ENCODE measurements around the gene PPP2R2B. TPM values are rescaled to one million over a fixed set of nuclear protein-coding genes. Genes with fewer than 3 reads are reported as not detected.

Gene PPP2R2B
- total RNA-seq, 1 experiment from 2014 or later: not detected

DNA sequence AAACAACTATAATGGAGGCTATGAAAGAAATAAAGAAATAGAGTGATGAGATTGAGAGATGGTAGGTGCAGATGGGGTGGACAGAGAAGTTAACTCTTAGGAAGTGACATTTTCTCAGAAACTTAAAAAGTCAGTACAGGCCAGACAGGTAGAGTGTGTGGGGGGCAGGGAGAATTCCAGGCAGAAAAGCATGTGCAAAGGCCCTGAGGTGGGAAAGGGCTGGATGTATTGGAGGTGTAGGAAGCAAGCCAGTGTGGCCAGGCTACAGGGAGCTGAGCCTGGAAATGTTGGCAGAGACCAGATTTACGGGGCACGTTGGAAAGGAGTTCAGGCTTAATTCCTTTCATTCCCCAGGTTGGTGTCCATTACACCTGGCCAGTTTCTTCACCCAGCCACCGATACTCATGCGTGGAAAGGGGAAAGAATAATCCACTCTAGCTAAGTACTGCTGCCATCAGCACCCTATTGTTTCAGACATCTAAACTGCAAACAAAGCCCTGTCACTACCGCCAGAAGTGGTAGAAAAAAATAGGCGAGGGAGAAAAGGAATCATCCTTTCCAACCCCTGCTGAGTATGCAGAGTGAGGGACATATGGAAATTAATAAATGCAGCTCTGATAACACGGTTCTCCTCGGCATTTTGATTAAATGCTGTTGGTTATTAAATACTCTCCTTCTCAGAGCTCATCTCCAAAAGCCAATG is 245.8 kb downstream of the PPP2R2B start:
- H3K79me2 ChIP-seq (ENCODE audit: low read length): no peaks in the 10 kb centered on the region
- no peaks in the 10 kb centered on the region for H3K9me3 ChIP-seq (ENCODE audit: low read length)
- H3K36me3 ChIP-seq (ENCODE audit: low read depth, low read length): no peaks in the 10 kb centered on the region
- POLR2A ChIA-PET (ENCODE audit: unreplicated experiment): no interaction called here
- H3K9ac ChIP-seq (ENCODE audit: low read length): no peak overlapping the region
- H3K4me2 ChIP-seq (ENCODE audit: low read length): no peak overlapping the region
- no peaks in the 10 kb centered on the region for H4K20me1 ChIP-seq (ENCODE audit: low read length)
- H3K9me2 ChIP-seq (replicated peaks; ENCODE audit: low read length): no peaks in the 10 kb centered on the region
- DNase-seq (no peak), ATAC-seq (no peak)
- H2AFZ ChIP-seq (ENCODE audit: low read length): no peak overlapping the region
- no TSS peak for BruUV-seq (replicated peaks)
- intact Hi-C loops (cut with micrococcal nuclease): no loop called here
- no peak overlapping the region for H3K4me3 ChIP-seq (ENCODE audit: low read length)
- no peaks in the 10 kb centered on the region for H3F3A ChIP-seq (ENCODE audit: low read length, unreplicated experiment)
- H3K4me1 ChIP-seq (ENCODE audit: insufficient read depth, low read length): no peaks in the 10 kb centered on the region
- TF ChIP-seq EZH2phosphoT487 (IDR thresholded peaks at IDR 0.05; ENCODE audit: borderline replicate concordance, low read length): no peak
- no peak for TF ChIP-seq EZH2 (IDR thresholded peaks at IDR 0.05; ENCODE audit: low read length, unreplicated experiment)
- TF ChIP-seq, protein P1, sequence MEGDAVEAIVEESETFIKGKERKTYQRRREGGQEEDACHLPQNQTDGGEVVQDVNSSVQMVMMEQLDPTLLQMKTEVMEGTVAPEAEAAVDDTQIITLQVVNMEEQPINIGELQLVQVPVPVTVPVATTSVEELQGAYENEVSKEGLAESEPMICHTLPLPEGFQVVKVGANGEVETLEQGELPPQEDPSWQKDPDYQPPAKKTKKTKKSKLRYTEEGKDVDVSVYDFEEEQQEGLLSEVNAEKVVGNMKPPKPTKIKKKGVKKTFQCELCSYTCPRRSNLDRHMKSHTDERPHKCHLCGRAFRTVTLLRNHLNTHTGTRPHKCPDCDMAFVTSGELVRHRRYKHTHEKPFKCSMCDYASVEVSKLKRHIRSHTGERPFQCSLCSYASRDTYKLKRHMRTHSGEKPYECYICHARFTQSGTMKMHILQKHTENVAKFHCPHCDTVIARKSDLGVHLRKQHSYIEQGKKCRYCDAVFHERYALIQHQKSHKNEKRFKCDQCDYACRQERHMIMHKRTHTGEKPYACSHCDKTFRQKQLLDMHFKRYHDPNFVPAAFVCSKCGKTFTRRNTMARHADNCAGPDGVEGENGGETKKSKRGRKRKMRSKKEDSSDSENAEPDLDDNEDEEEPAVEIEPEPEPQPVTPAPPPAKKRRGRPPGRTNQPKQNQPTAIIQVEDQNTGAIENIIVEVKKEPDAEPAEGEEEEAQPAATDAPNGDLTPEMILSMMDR (conservative IDR thresholded peaks at IDR 0.05; ENCODE audit: low read depth, low read length): no peak
- H3K27ac ChIP-seq (ENCODE audit: low read length): no peak overlapping the region
- CTCF ChIA-PET: no interaction called here
- H3K27me3 ChIP-seq (ENCODE audit: low read length): peaks cover 84% of the 10 kb centered on the region

- ATAC-seq: no peak
- no TSS peak for BruUV-seq (replicated peaks)
Observed at GRCh38 chr5:146630472-146630871, 248.1 kb downstream of the PPP2R2B start.

DNA sequence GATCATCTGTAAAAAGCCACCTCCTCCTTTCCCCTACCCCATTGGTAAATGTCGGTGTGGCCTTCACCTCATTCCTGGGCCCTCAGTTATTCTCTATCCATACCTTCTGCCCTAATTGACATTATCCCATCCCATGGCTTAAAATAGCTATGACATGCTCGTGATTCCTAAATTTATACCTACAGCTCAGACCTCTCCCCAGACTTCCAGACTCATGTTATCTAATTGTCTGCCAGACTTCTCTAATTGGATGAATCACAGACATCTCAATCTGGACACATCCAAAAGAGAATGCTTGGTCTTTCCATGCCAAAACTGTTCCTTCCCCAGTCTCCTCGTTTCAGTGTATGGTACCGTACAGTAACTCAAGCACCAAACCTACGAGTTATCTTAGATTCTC is 249.6 kb downstream of the PPP2R2B start:
- no peak overlapping the region for H3K4me2 ChIP-seq (ENCODE audit: low read length)
- intact Hi-C loops (cut with micrococcal nuclease): no loop called here
- no TSS peak for BruUV-seq (replicated peaks)
- no peaks in the 10 kb centered on the region for H3K9me2 ChIP-seq (replicated peaks; ENCODE audit: low read length)
- DNase-seq (no peak), ATAC-seq (no peak)
- H3K9me3 ChIP-seq (ENCODE audit: low read length): no peaks in the 10 kb centered on the region
- ChIA-PET POLR2A (ENCODE audit: unreplicated experiment) (interaction anchor here (0.7 kb wide), 1 partner anchor 23 kb away, joined by 3 read pairs; no protein-coding TSS in a partner anchor), CTCF (no interaction called here)
- H3K9ac ChIP-seq (ENCODE audit: low read length): no peak overlapping the region
- H3K36me3 ChIP-seq (ENCODE audit: low read depth, low read length): no peaks in the 10 kb centered on the region
- no peak overlapping the region for H2AFZ ChIP-seq (ENCODE audit: low read length)
- no peaks in the 10 kb centered on the region for H3K79me2 ChIP-seq (ENCODE audit: low read length)
- H4K20me1 ChIP-seq (ENCODE audit: low read length): no peaks in the 10 kb centered on the region
- H3F3A ChIP-seq (ENCODE audit: low read length, unreplicated experiment): no peaks in the 10 kb centered on the region
- no peak overlapping the region for H3K27ac ChIP-seq (ENCODE audit: low read length)
- no peak overlapping the region for H3K4me3 ChIP-seq (ENCODE audit: low read length)
- no peak for TF ChIP-seq EZH2phosphoT487 (IDR thresholded peaks at IDR 0.05; ENCODE audit: borderline replicate concordance, low read length)
- TF ChIP-seq EZH2 (IDR thresholded peaks at IDR 0.05; ENCODE audit: low read length, unreplicated experiment): no peak
- TF ChIP-seq, protein P1 (conservative IDR thresholded peaks at IDR 0.05; ENCODE audit: low read depth, low read length): no peak
- H3K27me3 ChIP-seq (ENCODE audit: low read length): peaks cover 66% of the 10 kb centered on the region
- H3K4me1 ChIP-seq (ENCODE audit: insufficient read depth, low read length): no peaks in the 10 kb centered on the region

More at GRCh38 chr5:146630472-146630871, 248.1 kb downstream of the PPP2R2B start:
- Histone ChIP-seq H3K79me2 (ENCODE audit: low read length) (no peaks in the 10 kb centered on the region), H3K4me2 (ENCODE audit: low read length) (no peak overlapping the region), H3K9me3 (ENCODE audit: low read length) (no peaks in the 10 kb centered on the region), H2AFZ (ENCODE audit: low read length) (no peak overlapping the region), H3F3A (ENCODE audit: low read length, unreplicated experiment) (no peaks in the 10 kb centered on the region), H3K36me3 (ENCODE audit: low read depth, low read length) (no peaks in the 10 kb centered on the region), H4K20me1 (ENCODE audit: low read length) (no peaks in the 10 kb centered on the region), H3K27me3 (ENCODE audit: low read length) (peaks cover 76% of the 10 kb centered on the region), H3K4me1 (ENCODE audit: insufficient read depth, low read length) (no peaks in the 10 kb centered on the region), H3K4me3 (ENCODE audit: low read length) (no peak overlapping the region), H3K9ac (ENCODE audit: low read length) (no peak overlapping the region), H3K9me2 (replicated peaks; ENCODE audit: low read length) (no peaks in the 10 kb centered on the region), H3K27ac (ENCODE audit: low read length) (no peak overlapping the region)
- POLR2A ChIA-PET (ENCODE audit: unreplicated experiment): no interaction called here
- CTCF ChIA-PET: no interaction called here
- TF ChIP-seq EZH2 (IDR thresholded peaks at IDR 0.05; ENCODE audit: low read length, unreplicated experiment) (no peak), EZH2phosphoT487 (IDR thresholded peaks at IDR 0.05; ENCODE audit: borderline replicate concordance, low read length) (no peak)
- TF ChIP-seq, protein P1 (conservative IDR thresholded peaks at IDR 0.05; ENCODE audit: low read depth, low read length): no peak
- intact Hi-C loops (cut with micrococcal nuclease): no loop called here
- DNase-seq: no peak

Measured in PC-3 (cell line).